Astrocyte (in vitro differentiated cells and primary cell): Measurements from ENCODE around the gene RBBP8.

Experiments used
- CTCF ChIP-seq: IDR thresholded peaks from 2 replicates; pipeline ENCODE4 v1.5.1; 2011; ENCODE audit warnings: low read depth, mild to moderate bottlenecking, inconsistent platforms, low read length, moderate library complexity; ENCODE audit not compliant: insufficient read depth
- EZH2 ChIP-seq: IDR thresholded peaks from 2 replicates; pipeline ENCODE4 v1.6.1; 2012; ENCODE audit warnings: mild to moderate bottlenecking, low read length, inconsistent platforms; ENCODE audit not compliant: insufficient read depth

- TF ChIP-seq CTCF (no peak), EZH2 (no peak)
These were observed 133.4 kb downstream of the RBBP8 start for GRCh38 chr18:23066504-23067039.
